Sigmoid colon (tissue), 7 donors: ENCODE data around the gene VAV3. TPM values are rescaled to one million over a fixed set of nuclear protein-coding genes. Genes with fewer than 3 reads are reported as not detected.

Experiments used
- DNase-seq: peaks from one replicate; pipeline ENCODE4 v3.0.0-alpha.2; 2019
- H3K27ac ChIP-seq, 4 donors: fragments of 200-600 bp; sonication (generic); one replicate each; pipeline ENCODE4 v1.5.1; 2016 to 2019; ENCODE audit warnings: mild to moderate bottlenecking in 1 of 4
- H3K27me3 ChIP-seq, 3 donors: fragments of 200-600 bp; sonication (generic); one replicate each; pipeline ENCODE4 v1.5.1; 2019; ENCODE audit warnings: mild to moderate bottlenecking in 1 of 3
- H3K36me3 ChIP-seq, 4 donors: fragments of 200-600 bp; sonication (generic); one replicate each; pipeline ENCODE4 v1.5.1; 2016 to 2019
- H3K4me1 ChIP-seq, 4 donors: fragments of 200-600 bp; sonication (generic); one replicate each; pipeline ENCODE4 v1.5.1; 2017 to 2019
- H3K4me3 ChIP-seq, 4 donors: fragments of 200-600 bp; sonication (generic); one replicate each; pipeline ENCODE4 v1.5.1; 2017 to 2019; ENCODE audit warnings: mild to moderate bottlenecking in 2 of 4, moderate library complexity in 1 of 4
- H3K9me3 ChIP-seq, 4 donors: fragments of 200-600 bp in 3 of 4; sonication (generic) in 3 of 4; one replicate each; pipeline versions ENCODE4 v1.5.1 to v1.6.1; 2013 to 2019
- CTCF ChIP-seq, 4 experiments: fragments of 450-650 bp in 3 of 4; fragments of 200-600 bp in 1 of 4; IDR thresholded peaks; one replicate each; pipeline ENCODE4 v1.5.1; 2016 to 2019; ENCODE audit warnings: antibody characterized with exemption in 4 of 4, mild to moderate bottlenecking in 3 of 4, moderate library complexity in 2 of 4
- EP300 ChIP-seq, 4 donors: sonication (generic); formaldehyde crosslinking; IDR thresholded peaks; one replicate each; pipeline ENCODE4 v1.6.1; 2017; ENCODE audit warnings: antibody characterized with exemption in 4 of 4
- POLR2A ChIP-seq, 2 donors: fragments of 450-650 bp; IDR thresholded peaks; one replicate each; pipeline ENCODE4 v1.6.1; 2016; ENCODE audit warnings: antibody characterized with exemption in 2 of 2, mild to moderate bottlenecking in 2 of 2, moderate library complexity in 2 of 2
- POLR2AphosphoS5 ChIP-seq, 4 donors: sonication (generic); formaldehyde crosslinking; IDR thresholded peaks; one replicate each; pipeline ENCODE4 v1.6.1; 2017; ENCODE audit warnings: antibody characterized with exemption in 4 of 4
- WGBS, 2 donors: extraction: QIAGEN DNeasy Blood & Tissue Kit; methylation state at CpG; one replicate each; pipeline ENCODE4 v1.1.7; 2013; 5-methylcytosine and 5-hydroxymethylcytosine counted together
- intact Hi-C: fragments of 100-400 bp; cut with DNase I; formaldehyde crosslinking; loops from one replicate; pipeline ENCODE4 v1.15.1; 2023
- polyA plus RNA-seq, 3 donors: library from polyadenylated mRNA; stranded (reverse); fragments of 200-250 nt; gene quantifications; one replicate each; pipeline ENCODE4 v1.2.3, GENCODE V29; 2013
- total RNA-seq, 4 donors: library from RNA; depleted of rRNA; stranded (reverse); fragments of >200 nt; gene quantifications; one replicate each; pipeline ENCODE4 v1.1.0, GENCODE V29; 2016
- donor health status: healthy with polysubstance abuse.
- donor health status: Bipolar disorder and iron deficiency.
- donor health status: healthy.

VAV3 gene
- total RNA-seq (10 to 100 TPM in 1 of 4 donors, 1 to 10 TPM in 3; 3.5 to 17.3 (median 6.7) TPM), polyA plus RNA-seq (10 to 100 TPM; 33.7 to 72.1 (median 59.5) TPM)

- Histone ChIP-seq H3K4me1 (peaks cover 0 to 21% (median 14%) of the 10 kb centered on the region in 4 donors), H3K27ac (peak within 1 kb of the TSS; percentile 42 to 65 (median 57)), H3K4me3 (peak within 1 kb of the TSS; percentile 8 to 55 (median 42)), H3K27me3 (peaks cover 0 to 36% (median 8%) of the 10 kb centered on the region in 3 donors), H3K9me3 (no peaks in the 10 kb centered on the region), H3K36me3 (no peaks in the 10 kb centered on the region)
- DNase-seq: peak; percentile 84
- intact Hi-C loops: no loop called here
- 1 to 4% methylated on average over 73 of the region's 73 CpGs for WGBS, 2 donors
- no peak for TF ChIP-seq POLR2A (IDR thresholded peaks at IDR 0.05)
- no peak for TF ChIP-seq CTCF (IDR thresholded peaks at IDR 0.05)
- peak in 3 of 4 donors; percentile 14 to 40 (median 35) for TF ChIP-seq POLR2AphosphoS5 (IDR thresholded peaks at IDR 0.05)
- TF ChIP-seq EP300 (IDR thresholded peaks at IDR 0.05): no peak
These were observed at the start of gene VAV3 for GRCh38 chr1:107965110-107965991. TSS of gene VAV3 (minus strand) at chr1:107965180. CDS start at chr1:107964869, 311 bp downstream.

- Histone ChIP-seq H3K4me3 (no peak overlapping the region), H3K9me3 (no peaks in the 10 kb centered on the region), H3K27me3 (no peaks in the 10 kb centered on the region), H3K36me3 (no peaks in the 10 kb centered on the region), H3K27ac (no peak overlapping the region), H3K4me1 (no peaks in the 10 kb centered on the region)
- no peak for TF ChIP-seq CTCF (IDR thresholded peaks at IDR 0.05)
- TF ChIP-seq EP300 (IDR thresholded peaks at IDR 0.05): no peak
- no peak for DNase-seq
- intact Hi-C loops: no loop called here
These were observed 47.6 kb upstream of the VAV3 start for GRCh38 chr1:108012553-108012952.

GRCh38 chr1:108011295-108011694 is 46.3 kb upstream of the VAV3 start:
- Histone ChIP-seq H3K36me3 (no peaks in the 10 kb centered on the region), H3K4me1 (no peaks in the 10 kb centered on the region), H3K4me3 (no peak overlapping the region), H3K9me3 (no peaks in the 10 kb centered on the region), H3K27me3 (no peaks in the 10 kb centered on the region), H3K27ac (no peak overlapping the region)
- 84 to 87% methylated on average over 6 of the region's 6 CpGs for WGBS, 2 donors
- DNase-seq: no peak
- TF ChIP-seq EP300 (IDR thresholded peaks at IDR 0.05) (no peak), POLR2A (IDR thresholded peaks at IDR 0.05) (no peak), POLR2AphosphoS5 (IDR thresholded peaks at IDR 0.05) (no peak), CTCF (IDR thresholded peaks at IDR 0.05) (no peak)
- intact Hi-C loops: no loop called here

GRCh38 chr1:108010581-108010980 is 45.6 kb upstream of the VAV3 start:
- intact Hi-C loops: no loop called here
- H3K4me3 ChIP-seq: no peak overlapping the region
- no peaks in the 10 kb centered on the region for H3K9me3 ChIP-seq
- DNase-seq: no peak
- no peak for TF ChIP-seq CTCF (IDR thresholded peaks at IDR 0.05)
- TF ChIP-seq POLR2A (IDR thresholded peaks at IDR 0.05): no peak
- TF ChIP-seq POLR2AphosphoS5 (IDR thresholded peaks at IDR 0.05): no peak
- no peak for TF ChIP-seq EP300 (IDR thresholded peaks at IDR 0.05)
- no peaks in the 10 kb centered on the region for H3K36me3 ChIP-seq
- 75 to 84% methylated on average over 4 of the region's 4 CpGs for WGBS, 2 donors
- H3K4me1 ChIP-seq: no peaks in the 10 kb centered on the region
- H3K27me3 ChIP-seq: no peaks in the 10 kb centered on the region
- H3K27ac ChIP-seq: no peak overlapping the region
